Fibroblast of lung (primary cell): Measurements from ENCODE around the gene PDK3. TPM values are rescaled to one million over a fixed set of nuclear protein-coding genes. Genes with fewer than 3 reads are reported as not detected.

Source experiments
- DNase-seq, 2 donors: peaks; one replicate each; pipeline versions ENCODE4 v3.0.0 to v3.0.0-alpha.2; 2010; ENCODE audit warnings: low read depth in 2 of 2
- H2AFZ ChIP-seq: 2 replicates; pipeline ENCODE4 v1.5.1; 2012; ENCODE audit warnings: low read length, control low read depth, inconsistent platforms
- H3K27ac ChIP-seq: 2 replicates; pipeline ENCODE4 v1.5.1; 2011; ENCODE audit warnings: low read length, control low read depth; ENCODE audit not compliant: insufficient read depth
- H3K27me3 ChIP-seq: 2 replicates; pipeline ENCODE4 v1.5.1; 2011; ENCODE audit warnings: mild to moderate bottlenecking, low read length; ENCODE audit not compliant: control insufficient read depth, insufficient read depth
- H3K36me3 ChIP-seq: 2 replicates; pipeline ENCODE4 v1.5.1; 2011; ENCODE audit warnings: low read length; ENCODE audit not compliant: control insufficient read depth, insufficient read depth
- H3K4me1 ChIP-seq: 2 replicates; pipeline ENCODE4 v1.5.1; 2011; ENCODE audit warnings: low read length; ENCODE audit not compliant: control insufficient read depth, insufficient read depth; ENCODE audit errors: extremely low read depth
- H3K4me2 ChIP-seq: 2 replicates; pipeline ENCODE4 v1.5.1; 2011; ENCODE audit warnings: low read length, control low read depth; ENCODE audit not compliant: insufficient read depth; ENCODE audit errors: extremely low read depth
- H3K4me3 ChIP-seq, 4 experiments: fragments of 200-600 bp in 1 of 4; sonication (generic) in 1 of 4; replicated peaks in 1 of 4; 2 replicates each; pipeline ENCODE4 v1.5.1; 2011 to 2016; ENCODE audit warnings: low read length in 4 of 4, low read depth in 3 of 4, mild to moderate bottlenecking in 3 of 4, control low read depth in 2 of 4, inconsistent platforms in 1 of 4, mixed read lengths in 1 of 4; ENCODE audit not compliant: insufficient read depth in 1 of 4; ENCODE audit errors: control extremely low read depth in 1 of 4
- H3K79me2 ChIP-seq: 2 replicates; pipeline ENCODE4 v1.5.1; 2012; ENCODE audit warnings: mild to moderate bottlenecking, low read length, inconsistent platforms; ENCODE audit not compliant: control insufficient read depth, insufficient read depth
- H3K9ac ChIP-seq: 2 replicates; pipeline ENCODE4 v1.5.1; 2011; ENCODE audit warnings: mild to moderate bottlenecking, low read length, control low read depth; ENCODE audit not compliant: insufficient read depth
- H3K9me3 ChIP-seq: 2 replicates; pipeline ENCODE4 v1.5.1; 2012; ENCODE audit warnings: low read depth, low read length; ENCODE audit not compliant: control insufficient read depth, insufficient read depth
- H4K20me1 ChIP-seq: 2 replicates; pipeline ENCODE4 v1.5.1; 2011; ENCODE audit warnings: low read length; ENCODE audit not compliant: control insufficient read depth, insufficient read depth; ENCODE audit errors: extremely low read depth
- EZH2 ChIP-seq: IDR thresholded peaks from 2 replicates; pipeline ENCODE4 v1.5.1; 2012; ENCODE audit warnings: low read length, control low read depth, mild to moderate bottlenecking; ENCODE audit errors: missing control alignments
- polyA plus RNA-seq, 2 donors: library from polyadenylated mRNA; depleted of rRNA in 1 of 2; stranded (reverse) in 1 of 2; unstranded in 1 of 2; fragments of >200 nt; gene quantifications; 2 replicates each; pipeline ENCODE4 v1.2.1, GENCODE V29; 2011 to 2012; ENCODE audit warnings: missing spikeins in 1 of 2
- total RNA-seq: library from RNA; depleted of rRNA; stranded (reverse); fragments of >200 nt; gene quantifications from 2 replicates; pipeline ENCODE4 v1.2.1, GENCODE V29; 2014
- TF ChIP-seq, protein P1 (sequence below), 2 donors: IDR thresholded peaks in 1 of 2; conservative IDR thresholded peaks in 1 of 2; 1 replicate in 1 of 2; 2 replicates in 1 of 2; pipeline ENCODE4 v1.5.1; 2011 to 2012; ENCODE audit warnings: low read length in 2 of 2, control low read depth in 1 of 2, inconsistent platforms in 1 of 2, low read depth in 1 of 2, mild to moderate bottlenecking in 1 of 2

PDK3 gene
- total and polyA plus RNA-seq, 2 donors (not counting 1 experiment from before 2014, with no cell fraction given): 2.8 to 4.2 TPM

DNA sequence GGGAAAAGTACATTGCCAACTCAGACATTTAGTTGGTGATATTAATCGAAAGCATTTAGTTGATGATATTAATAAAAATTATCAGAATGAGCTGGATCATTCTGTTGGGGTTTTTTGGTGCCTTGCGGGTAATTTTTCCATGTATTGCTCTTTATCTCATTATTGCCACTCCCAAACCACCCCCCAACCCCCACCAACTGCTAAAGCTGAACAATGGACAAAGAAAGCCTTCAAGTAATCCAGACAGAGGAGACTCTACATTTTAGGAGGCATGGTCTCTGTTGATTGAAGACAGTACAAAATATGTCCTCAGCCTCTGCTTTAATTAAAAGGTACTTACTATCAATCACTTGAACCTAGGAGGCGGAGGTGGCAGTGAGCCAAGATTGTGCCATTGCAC is 22.5 kb downstream of the PDK3 start:
- no peak for DNase-seq
- no peak for TF ChIP-seq EZH2
- TF ChIP-seq, protein P1, sequence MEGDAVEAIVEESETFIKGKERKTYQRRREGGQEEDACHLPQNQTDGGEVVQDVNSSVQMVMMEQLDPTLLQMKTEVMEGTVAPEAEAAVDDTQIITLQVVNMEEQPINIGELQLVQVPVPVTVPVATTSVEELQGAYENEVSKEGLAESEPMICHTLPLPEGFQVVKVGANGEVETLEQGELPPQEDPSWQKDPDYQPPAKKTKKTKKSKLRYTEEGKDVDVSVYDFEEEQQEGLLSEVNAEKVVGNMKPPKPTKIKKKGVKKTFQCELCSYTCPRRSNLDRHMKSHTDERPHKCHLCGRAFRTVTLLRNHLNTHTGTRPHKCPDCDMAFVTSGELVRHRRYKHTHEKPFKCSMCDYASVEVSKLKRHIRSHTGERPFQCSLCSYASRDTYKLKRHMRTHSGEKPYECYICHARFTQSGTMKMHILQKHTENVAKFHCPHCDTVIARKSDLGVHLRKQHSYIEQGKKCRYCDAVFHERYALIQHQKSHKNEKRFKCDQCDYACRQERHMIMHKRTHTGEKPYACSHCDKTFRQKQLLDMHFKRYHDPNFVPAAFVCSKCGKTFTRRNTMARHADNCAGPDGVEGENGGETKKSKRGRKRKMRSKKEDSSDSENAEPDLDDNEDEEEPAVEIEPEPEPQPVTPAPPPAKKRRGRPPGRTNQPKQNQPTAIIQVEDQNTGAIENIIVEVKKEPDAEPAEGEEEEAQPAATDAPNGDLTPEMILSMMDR (conservative IDR thresholded peaks at IDR 0.05 in 1 of 2, IDR thresholded peaks at IDR 0.05 in 1 of 2; ENCODE audit: low read depth in 1 of 2, low read length in 2 of 2): no peak
- H3K27ac ChIP-seq: no peak overlapping the region

DNA sequence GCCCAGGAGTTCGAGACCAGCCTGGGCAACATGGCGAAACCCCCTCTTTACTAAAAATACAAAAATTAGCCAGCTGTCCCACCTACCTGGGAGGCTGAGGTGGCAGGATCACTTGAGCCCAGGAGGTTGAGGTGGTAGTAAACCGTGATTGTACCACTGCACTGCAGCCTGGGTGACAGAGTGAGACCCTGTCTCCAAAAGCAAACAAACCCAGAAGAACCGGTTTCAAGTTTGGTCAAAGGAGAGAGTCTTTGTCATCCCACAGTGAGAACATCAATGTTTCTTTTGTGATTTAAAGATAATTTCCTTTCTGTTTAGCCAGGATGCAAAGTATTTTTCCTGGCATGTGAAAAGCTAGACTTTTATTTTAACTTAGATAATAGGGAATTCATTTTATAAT is 26.7 kb downstream of the PDK3 start:
- Histone ChIP-seq H3K79me2 (no peaks in the 10 kb centered on the region), H3K4me3 (no peak overlapping the region), H3K27me3 (no peaks in the 10 kb centered on the region), H4K20me1 (no peaks in the 10 kb centered on the region), H3K36me3 (no peaks in the 10 kb centered on the region), H3K4me1 (no peaks in the 10 kb centered on the region), H3K9me3 (no peaks in the 10 kb centered on the region), H3K27ac (no peak overlapping the region), H2AFZ (no peak overlapping the region), H3K4me2 (no peak overlapping the region), H3K9ac (no peak overlapping the region)
- TF ChIP-seq EZH2: no peak
- TF ChIP-seq, protein P1 (conservative IDR thresholded peaks at IDR 0.05 in 1 of 2, IDR thresholded peaks at IDR 0.05 in 1 of 2; ENCODE audit: low read depth in 1 of 2, low read length in 2 of 2): no peak
- no peak for DNase-seq

More for the DNA sequence above, 22.5 kb downstream of the PDK3 start:
- H3K4me1 ChIP-seq: no peaks in the 10 kb centered on the region
- H2AFZ ChIP-seq: no peak overlapping the region
- H3K9me3 ChIP-seq: no peaks in the 10 kb centered on the region
- no peak overlapping the region for H3K4me2 ChIP-seq
- no peak overlapping the region for H3K9ac ChIP-seq
- no peaks in the 10 kb centered on the region for H4K20me1 ChIP-seq
- H3K27me3 ChIP-seq: no peaks in the 10 kb centered on the region
- H3K36me3 ChIP-seq: no peaks in the 10 kb centered on the region
- H3K79me2 ChIP-seq: no peaks in the 10 kb centered on the region
- no peak overlapping the region for H3K4me3 ChIP-seq

DNA sequence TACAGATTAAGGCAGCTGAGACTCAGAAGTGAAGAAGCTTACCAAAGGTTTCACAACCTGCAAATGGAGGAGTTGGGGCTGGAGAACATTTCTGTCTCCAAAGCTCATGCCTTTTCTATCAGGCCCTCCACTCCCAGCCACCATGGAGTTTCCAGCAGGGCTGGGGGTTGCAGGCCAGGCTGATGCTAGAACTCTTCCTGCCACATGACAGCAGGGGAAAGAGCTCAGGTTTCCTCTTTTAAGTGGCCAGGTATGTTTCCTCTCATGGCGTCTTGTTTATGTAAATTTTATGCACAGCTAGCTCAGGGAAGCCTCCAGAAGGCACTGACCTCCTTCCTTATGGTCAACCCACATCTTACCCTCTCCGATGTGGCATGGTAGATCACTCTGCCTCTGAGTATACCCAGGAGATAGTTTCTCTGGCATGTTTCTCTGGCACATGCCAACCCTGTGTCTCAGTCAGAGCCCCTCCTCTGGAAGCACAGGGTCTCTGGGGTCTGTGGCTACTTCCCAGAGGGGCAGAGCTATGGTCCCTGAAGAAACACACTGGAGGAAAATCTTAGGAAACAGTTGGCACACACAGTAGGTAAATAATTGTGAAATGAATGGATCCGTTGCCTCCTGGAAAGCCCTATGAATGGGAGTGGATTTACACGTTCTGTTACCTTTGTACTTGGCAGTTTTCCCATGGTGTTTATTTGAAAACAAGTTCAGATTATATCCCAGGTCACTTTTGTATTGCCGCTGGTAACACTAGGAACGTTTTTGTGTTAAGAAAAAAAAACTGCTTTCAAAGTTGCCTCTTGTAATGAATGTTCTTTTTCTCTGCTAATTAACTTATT is 28.9 kb downstream of the PDK3 start:
- no peak overlapping the region for H3K27ac ChIP-seq
- no peak for DNase-seq
- no peak overlapping the region for H3K4me2 ChIP-seq

More for the DNA sequence above, 28.9 kb downstream of the PDK3 start:
- Histone ChIP-seq H3K79me2 (no peaks in the 10 kb centered on the region), H3K9ac (no peak overlapping the region), H4K20me1 (no peaks in the 10 kb centered on the region), H3K36me3 (no peaks in the 10 kb centered on the region), H3K4me3 (no peak overlapping the region), H2AFZ (no peak overlapping the region), H3K27me3 (no peaks in the 10 kb centered on the region), H3K9me3 (no peaks in the 10 kb centered on the region), H3K4me1 (no peaks in the 10 kb centered on the region)
- TF ChIP-seq, protein P1 (conservative IDR thresholded peaks at IDR 0.05 in 1 of 2, IDR thresholded peaks at IDR 0.05 in 1 of 2; ENCODE audit: low read depth in 1 of 2, low read length in 2 of 2): no peak
- TF ChIP-seq EZH2: no peak
